CD4-positive, alpha-beta T cell treated with Interleukin-4 for 4 hours (primary cell): Measurements from ENCODE around the gene TPRG1L.

Source experiments
- DNase-seq: peaks from one replicate; pipeline ENCODE4 v3.0.0-alpha.2; 2020

Gene TPRG1L

DNA sequence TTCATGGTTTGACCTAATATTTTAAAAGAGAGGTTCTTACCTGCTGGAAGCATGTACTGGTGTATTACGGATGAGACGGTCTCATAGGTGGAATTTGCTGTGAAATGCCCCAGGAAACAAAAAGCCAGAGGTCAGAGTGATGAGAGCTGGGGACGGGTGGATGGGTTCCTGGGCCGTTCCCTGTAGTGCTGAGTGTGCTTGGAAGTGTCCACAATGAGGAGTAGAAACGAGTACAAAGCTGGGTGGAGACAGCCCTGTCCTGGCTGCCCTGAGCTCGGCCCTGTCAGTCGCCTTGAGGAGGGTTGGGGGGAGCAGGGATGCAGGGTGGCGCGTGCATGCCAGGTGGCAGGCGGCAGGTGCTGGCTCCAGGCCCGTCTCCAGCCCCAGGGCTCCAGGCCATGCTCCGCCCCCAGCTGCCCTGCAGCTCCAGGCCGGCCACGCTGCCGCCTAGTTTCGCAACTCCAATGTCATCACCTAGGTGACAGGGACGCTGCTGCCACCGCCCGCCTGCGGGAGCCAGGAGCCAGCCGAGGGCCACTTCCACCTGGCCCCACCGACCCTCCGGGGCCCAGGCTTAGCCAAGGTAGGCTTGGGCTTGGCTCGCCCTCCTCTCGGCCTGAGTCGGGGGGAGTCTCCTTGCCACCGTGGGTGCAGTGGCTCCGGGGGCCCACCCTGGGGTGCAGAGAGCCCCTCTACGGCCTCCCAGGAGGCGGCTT is 43.9 kb downstream of the TPRG1L start:
- DNase-seq, result no peak

GRCh38 chr1:3669421-3669821 is 44.6 kb downstream of the TPRG1L start:
- no peak for DNase-seq

DNA sequence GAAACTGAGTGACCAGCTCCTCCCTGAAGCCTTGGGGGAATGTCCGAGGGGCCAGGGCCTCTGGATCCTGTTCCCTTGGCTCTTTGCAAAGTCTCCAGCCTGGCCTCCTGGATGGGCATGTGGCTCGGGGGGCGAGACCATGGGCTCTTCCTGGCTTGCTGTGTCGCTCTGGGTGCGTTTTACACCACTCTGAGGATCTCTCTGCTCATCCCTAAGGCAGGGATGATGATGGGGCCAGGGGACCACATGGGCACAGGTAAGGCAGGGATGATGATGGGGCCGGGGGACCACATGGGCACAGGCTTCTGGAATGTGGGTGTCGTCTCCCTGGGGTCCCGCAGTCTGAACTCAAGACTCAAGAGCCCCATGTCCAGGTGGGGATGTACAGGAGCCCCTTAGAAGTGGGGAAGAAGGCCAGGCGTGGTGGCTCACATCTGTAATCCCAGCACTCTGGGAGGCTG is 45.2 kb downstream of the TPRG1L start:
- no peak for DNase-seq

GRCh38 chr1:3670823-3671265 is 46.0 kb downstream of the TPRG1L start:
- DNase-seq, result no peak

DNA sequence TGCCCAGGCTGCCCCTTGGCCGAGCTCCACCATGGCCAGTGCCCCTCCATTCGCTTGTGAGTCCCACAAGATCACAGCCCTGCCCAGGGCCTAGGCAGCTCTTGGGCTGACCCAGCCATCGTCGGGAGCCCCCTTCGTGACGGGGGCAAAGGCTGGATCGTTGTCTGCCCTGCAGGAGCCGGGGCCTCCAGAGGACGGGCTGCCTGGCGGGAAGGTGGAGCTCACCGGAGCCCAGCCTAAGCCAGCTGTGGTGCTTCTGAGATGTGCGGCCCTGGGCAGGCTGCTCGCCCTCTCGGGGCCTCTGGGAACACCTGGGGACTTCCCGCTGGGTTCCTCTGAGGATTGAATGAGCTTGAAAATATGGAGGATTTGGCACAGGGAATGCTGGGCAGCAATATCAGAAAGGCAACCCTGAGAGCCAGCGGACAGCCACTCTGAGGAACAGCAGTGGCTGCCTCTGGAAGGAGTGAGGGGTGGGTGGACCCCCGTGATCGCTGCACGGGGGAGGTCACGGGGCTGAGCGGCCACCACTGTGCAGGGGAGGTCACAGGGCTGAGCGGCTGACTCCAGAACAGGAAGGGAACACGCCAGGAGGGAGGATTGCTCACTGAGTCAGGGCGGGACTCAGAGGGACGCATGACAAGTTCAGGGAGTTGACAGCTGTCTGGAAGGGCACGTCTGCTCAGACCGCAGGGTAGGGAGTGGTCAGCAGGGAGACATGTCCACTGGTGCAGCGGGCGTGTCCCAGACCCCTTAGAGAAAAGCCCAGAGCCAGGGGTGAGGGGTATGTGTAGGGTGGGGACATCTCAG is 46.8 kb downstream of the TPRG1L start:
- no peak for DNase-seq

DNA sequence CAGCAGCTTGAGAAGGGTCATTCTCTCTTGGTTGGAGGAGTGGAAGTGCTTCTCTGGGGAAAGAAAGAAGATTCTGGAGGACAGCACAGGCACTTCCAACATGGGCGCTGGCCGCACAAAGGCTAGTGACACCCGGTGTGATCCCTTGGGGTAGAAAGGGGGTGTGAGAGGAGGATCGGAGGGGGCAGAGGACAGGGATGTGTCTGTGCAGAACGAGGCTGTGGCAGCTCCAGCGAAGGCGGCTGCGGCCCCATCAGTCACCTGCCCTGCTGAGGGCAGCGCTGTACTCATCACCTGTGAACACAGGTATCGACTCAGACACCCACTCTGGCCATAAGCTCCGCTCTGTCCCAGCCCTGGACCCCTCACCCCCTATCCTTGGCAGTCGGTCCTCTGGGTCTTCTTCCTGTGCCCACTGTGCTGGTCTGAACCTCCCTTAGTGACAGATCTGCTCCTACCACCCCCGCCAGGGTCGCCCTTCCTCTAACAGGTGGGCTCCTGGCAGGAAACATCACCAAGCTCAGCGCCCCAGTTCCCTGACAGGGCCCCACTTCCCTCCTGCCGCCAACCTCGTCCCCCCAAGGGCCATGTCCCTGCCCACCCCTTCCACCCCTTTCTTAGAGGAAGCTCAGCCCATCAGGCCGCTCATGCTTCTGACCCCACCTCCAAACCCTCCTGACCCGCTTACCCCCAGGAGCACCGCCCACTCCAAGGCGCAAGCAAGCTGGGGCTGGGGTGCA is 47.6 kb downstream of the TPRG1L start:
- no peak for DNase-seq

DNA sequence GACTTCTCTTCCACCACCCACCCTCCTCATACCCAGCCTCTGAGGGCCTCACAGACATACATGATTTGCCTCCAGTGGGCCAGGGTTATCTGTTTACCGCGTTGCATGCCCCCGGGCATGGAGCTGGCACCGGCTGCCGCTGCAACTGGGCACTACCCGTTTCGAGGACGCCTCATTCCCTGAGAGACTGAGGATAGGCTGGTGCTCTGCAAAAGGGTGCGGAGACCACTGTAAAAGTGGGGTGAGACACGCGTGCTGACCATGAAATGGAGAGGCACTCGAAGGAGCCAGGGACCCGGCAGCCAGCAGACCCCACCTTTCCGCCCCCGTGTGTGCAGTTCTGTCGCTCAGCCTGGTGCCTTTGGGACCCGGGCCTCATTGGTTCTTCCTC is 48.2 kb downstream of the TPRG1L start:
- DNase-seq, result no peak

DNA sequence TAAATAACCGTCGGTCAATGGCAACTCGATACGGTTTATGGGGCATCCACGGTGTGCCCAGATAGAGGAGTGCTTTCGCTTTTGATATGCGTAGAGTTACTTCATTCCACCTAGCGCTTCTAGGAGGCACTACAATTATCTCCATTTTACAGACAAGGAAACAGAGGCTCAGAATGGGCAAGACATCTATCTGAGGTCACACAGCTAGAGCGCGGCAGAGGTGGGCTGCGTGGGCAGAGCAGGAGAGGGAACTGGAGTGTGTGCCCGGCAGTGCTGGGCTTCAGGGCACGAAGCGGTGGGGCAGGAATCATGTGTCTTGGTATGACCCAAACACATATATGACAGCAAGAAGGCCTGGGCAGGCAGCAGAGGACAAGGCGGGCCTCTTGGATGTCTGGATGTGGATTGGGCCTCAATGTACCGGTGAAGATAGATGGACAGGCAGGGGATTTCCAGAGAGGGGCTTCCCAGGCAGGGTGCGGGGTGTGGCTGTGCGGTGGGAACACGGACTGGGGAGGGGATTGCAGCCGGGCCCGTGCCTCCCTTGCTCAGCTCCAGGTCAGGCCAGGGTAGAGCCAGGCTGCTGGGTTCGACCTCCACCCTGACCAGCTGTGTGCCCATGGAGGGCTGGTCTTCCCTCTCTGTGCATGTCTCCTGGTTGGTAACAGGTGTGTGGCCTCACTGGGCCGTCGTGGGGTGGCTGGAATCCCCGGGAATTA is 48.7 kb downstream of the TPRG1L start:
- DNase-seq, result no peak

- no peak for DNase-seq
These were observed 49.6 kb downstream of the TPRG1L start for GRCh38 chr1:3674100-3675094.

DNA sequence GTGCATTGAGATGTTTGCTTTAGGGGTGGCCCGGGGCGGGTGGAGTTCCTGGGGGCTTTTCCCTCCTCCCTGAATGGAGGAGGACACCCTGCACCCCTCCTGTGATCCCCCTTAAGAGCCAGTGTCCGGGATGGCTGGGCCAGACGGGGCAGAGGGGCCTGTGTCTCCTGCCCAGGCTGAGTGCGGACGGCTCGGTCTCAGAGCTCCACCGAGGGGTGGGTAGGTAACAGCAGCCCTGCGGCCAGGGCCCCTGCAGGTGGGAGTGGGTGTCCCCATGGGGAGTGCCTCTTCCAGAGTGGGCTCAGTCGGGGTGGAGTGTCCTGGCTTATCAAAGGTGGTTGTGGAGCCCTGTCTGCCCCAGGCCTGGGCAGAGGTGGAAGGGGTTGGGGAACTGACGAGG is 50.6 kb downstream of the TPRG1L start:
- DNase-seq, result no peak

DNA sequence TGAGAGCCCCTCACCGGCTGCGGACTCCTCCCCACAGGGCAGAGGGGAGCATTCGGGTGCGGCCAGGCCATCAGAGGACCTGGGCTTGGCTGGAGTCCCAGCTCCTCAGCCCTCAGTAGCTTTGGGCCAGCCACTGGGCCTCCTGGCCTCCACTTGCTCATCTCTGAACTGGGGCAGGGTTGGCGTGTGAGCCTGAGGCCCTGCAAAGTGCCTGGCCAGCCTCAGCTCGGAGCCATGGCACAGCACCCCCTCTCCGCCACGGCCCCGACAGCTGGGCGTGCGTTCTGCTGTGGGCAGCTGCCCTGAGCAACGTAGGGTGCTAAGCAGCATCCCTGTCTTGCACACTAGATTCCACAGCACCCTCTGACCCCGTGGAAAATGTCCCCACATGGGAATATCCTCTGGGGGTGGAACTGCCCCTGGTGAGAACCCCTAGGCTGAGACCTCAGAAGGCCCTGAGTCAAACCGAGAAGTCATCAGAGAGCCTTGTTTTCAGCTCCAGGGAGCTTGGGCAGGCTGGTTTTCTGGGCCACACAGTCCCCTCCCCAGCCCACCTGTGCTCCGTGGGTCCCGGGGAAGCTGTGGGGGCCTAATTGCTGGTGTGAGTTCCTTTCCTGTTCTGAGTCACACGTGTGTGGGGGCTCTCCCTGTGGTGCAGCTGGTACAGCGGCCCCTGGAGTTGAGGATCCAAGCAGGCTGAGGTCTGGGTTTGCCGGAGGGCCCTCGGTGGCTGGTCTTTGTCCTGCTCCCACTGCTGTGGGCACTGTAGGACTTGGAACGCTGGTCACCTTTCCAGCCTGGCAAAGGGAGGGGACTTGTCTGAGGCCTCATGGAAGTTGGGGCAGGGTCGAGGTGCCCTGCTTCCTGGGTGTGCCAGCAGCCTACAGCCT is 52.0 kb downstream of the TPRG1L start:
- DNase-seq, result no peak

- DNase-seq, result no peak
These were observed 52.7 kb downstream of the TPRG1L start for GRCh38 chr1:3677484-3677883.

DNA sequence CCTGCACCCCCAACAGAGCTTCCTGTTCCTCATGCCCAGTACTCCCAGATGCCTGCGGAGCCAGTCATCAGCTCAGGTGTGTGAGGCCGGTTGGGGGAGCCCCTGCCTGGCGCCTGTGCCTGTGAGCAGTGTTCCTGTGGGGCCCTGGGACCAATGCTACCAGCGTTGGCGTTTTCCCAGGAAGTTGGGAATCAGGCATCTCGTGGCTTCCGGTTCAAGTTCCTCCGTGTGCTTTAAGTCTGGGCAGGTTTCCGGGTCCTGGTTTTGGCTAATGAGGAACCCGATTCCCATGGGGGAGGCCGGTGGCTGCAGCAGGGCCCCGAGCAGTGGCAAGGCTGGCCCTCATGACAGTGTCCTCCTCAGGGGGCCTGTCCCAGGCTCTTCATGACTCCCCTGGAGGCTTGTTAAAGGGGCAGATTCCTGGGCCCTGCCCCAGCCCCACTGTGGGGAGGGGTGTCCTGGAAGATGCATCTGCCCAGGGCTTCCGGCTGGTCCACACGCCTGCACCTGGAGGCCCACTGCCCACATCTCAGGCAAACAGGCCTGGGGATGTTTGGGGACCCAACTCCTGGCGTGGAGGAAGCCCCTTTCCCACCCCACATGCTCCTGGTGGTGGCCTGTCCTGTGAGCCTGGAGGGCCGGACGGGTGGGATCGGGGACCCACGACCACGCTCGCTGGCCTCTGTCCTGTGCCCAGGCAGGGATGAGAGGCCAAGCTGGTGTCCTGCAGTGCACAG is 53.7 kb downstream of the TPRG1L start:
- no peak for DNase-seq

GRCh38 chr1:3679098-3679555 is 54.3 kb downstream of the TPRG1L start:
- no peak for DNase-seq
